Keratinocyte (primary cell): ENCODE data around the gene CHRNA10.

Experiments used
- CTCF ChIP-seq, 3 experiments: IDR thresholded peaks in 1 of 3; conservative IDR thresholded peaks in 1 of 3; optimal IDR thresholded peaks in 1 of 3; 2 replicates in 2 of 3; 3 replicates in 1 of 3; pipeline versions ENCODE3 to v1.5.1; 2011; ENCODE audit warnings: low read length in 3 of 3, mild to moderate bottlenecking in 3 of 3, moderate library complexity in 2 of 3, control low read depth in 1 of 3, inconsistent platforms in 1 of 3; ENCODE audit not compliant: insufficient read depth in 2 of 3; ENCODE audit errors: extremely low read depth in 1 of 3
- EZH2 ChIP-seq: IDR thresholded peaks from one replicate; pipeline ENCODE4 v1.6.1; 2012; ENCODE audit warnings: inconsistent platforms, mild to moderate bottlenecking, low read length, moderate library complexity

- TF ChIP-seq CTCF (optimal IDR thresholded peaks at IDR 0.05 in 1 of 3, IDR thresholded peaks at IDR 0.05 in 1 of 3, conservative IDR thresholded peaks at IDR 0.05 in 1 of 3; ENCODE audit: extremely low read depth in 1 of 3, insufficient read depth in 2 of 3, low read length in 3 of 3), result no peak
- no peak for TF ChIP-seq EZH2
Observed at GRCh38 chr11:3631331-3631730, 39.9 kb downstream of the CHRNA10 start.
